HL-60/S4 (cell line): ENCODE results near the gene ARHGAP33.
"Not testable (repeated sequence)": the region's sequence is repeated elsewhere in the genome, so short reads cannot be mapped to it uniquely, and the experiment has no call there.

Source experiments
- in situ Hi-C: fragments of 300-500 bp; cut with MboI; formaldehyde crosslinking; loops from 2 replicates; pipeline ENCODE4 v1.14.3; 2022; ENCODE audit warnings: low sequenced_read_pairs

The ARHGAP33 gene

GRCh38 chr19:35790981-35791813 is 15.8 kb downstream of the ARHGAP33 start:
- in situ Hi-C loops = no loop called here

DNA sequence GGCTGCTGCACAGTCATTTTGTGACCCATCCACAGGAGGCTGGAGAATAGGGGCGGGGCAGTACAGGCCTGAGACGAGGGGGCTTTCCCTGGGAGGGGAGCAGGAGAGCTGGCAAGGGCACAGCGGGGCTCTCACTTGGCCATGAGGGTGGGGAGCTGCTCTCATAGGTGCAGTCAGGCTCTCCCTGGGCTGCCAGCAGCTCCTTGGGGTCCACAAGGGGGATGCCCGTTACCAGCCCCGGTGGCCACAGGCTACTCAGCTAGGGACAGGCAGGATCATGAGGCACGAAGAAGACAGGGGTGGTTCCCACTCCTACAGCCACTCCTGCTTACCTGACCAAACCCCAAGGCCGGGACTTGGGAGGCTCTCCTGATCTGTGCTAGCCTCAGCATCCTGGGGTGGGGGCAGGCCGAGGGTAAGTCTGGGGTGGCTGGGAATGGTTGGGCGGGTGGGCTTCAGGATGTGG is 16.5 kb downstream of the ARHGAP33 start:
- in situ Hi-C loops = no loop called here

DNA sequence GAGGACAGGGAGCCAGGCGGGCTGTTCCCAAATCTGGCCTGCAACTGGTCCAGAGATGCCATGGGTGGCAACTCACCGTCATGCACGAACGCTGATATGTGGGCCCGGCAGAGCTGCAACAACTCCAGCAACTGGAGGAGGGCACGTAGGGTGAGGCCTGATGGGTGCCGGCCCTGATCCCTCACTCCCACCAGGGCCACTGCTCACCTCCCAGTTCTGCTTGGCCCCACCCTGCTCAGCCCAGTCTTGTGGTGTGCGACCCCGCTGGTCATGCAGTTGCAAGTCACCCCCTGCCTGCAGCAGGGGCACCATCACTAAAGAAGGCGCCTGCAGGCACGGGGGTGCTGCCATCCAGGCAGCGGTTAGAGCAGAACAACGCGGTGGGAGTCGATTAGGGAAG is 16.9 kb downstream of the ARHGAP33 start:
- in situ Hi-C loops = no loop called here

DNA sequence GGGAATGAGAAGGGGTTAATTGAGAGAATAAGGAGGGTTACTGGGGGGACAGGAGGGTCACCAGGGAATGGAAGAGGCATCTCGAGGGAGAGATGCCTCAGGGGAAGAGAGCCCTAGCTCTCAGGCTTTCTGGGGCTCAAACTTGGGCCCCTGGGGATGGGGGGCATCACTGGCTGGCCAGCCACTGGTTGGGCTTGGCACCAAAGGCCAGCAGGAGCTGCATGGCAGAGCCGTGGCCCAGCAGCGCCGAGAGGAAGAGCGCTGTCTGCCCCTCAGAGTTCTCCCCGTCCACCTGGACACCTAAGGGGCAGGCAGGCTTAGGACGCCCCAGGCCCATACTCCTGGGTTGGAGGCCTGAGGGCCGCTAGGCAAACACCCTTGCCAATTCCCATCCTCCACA is 17.5 kb downstream of the ARHGAP33 start:
- in situ Hi-C loops = no loop called here

- in situ Hi-C loops = no loop called here
Measured at GRCh38 chr19:35793381-35794165, 18.2 kb downstream of the ARHGAP33 start.

GRCh38 chr19:35795564-35795963 is 20.2 kb downstream of the ARHGAP33 start:
- in situ Hi-C loops = not testable (repeated sequence)

- in situ Hi-C loops = no loop called here
Measured at GRCh38 chr19:35796645-35797542, 21.5 kb downstream of the ARHGAP33 start.

GRCh38 chr19:35797663-35798062 is 22.3 kb downstream of the ARHGAP33 start:
- in situ Hi-C loops = no loop called here

DNA sequence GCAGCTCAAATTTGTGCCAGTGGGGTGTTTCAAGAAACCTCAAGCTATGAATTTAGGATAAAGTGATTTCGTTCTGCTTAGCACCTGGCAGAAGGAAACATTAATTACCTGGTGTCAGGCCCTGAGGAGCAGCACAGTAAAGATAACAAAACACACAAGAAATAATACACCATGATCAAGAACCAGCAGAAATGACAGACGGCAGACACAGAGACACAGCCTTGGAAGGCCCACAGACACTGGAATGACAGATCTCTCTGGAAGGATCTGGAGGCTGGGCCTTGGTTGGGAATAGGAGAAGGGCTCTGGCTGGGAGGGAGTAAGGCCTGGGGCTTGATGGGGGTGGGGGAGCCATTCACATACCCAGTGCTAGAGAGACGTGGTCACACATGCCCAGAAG is 26.5 kb downstream of the ARHGAP33 start:
- in situ Hi-C loops = no loop called here

GRCh38 chr19:35805526-35806102 is 30.2 kb downstream of the ARHGAP33 start:
- in situ Hi-C loops = no loop called here

DNA sequence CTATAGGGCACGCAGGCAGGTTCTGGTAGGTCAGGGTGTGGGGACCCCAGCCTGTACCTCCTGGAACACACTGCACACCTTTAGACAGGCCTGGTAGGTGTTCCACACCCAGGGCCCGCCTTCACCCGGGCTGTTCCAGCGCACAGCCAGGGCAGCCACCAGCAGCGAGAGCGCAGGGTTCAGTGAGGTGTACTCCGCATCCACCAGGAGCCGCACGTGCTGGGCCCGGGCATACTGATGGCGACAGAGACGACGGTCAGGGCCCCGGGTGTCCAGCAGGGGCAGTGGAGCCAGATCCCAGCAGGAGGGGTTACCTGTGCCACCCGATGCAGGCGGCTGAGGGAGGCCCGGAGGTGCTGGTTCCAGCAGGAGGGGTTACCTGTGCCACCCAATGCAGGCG is 31.2 kb downstream of the ARHGAP33 start:
- in situ Hi-C loops = no loop called here

DNA sequence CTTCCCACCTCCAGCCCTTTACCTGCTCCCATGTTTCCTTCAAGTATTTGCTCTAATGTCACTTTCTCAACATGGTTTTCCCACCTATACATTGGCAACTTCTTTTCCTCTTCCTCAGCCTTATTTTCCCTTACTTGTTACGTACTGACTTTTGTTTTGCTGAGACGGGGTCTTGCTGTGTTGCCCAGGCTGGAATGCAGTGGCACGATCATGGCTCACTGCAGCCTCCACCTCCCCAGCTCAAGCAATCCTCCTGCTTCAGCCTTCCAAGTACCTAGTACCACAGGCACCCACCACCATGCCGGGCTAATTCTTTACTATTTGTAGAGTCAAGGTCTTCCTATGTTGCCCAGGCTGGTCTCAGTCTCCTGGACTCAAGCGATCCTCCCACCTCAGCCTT is 32.3 kb downstream of the ARHGAP33 start:
- in situ Hi-C loops = no loop called here

DNA sequence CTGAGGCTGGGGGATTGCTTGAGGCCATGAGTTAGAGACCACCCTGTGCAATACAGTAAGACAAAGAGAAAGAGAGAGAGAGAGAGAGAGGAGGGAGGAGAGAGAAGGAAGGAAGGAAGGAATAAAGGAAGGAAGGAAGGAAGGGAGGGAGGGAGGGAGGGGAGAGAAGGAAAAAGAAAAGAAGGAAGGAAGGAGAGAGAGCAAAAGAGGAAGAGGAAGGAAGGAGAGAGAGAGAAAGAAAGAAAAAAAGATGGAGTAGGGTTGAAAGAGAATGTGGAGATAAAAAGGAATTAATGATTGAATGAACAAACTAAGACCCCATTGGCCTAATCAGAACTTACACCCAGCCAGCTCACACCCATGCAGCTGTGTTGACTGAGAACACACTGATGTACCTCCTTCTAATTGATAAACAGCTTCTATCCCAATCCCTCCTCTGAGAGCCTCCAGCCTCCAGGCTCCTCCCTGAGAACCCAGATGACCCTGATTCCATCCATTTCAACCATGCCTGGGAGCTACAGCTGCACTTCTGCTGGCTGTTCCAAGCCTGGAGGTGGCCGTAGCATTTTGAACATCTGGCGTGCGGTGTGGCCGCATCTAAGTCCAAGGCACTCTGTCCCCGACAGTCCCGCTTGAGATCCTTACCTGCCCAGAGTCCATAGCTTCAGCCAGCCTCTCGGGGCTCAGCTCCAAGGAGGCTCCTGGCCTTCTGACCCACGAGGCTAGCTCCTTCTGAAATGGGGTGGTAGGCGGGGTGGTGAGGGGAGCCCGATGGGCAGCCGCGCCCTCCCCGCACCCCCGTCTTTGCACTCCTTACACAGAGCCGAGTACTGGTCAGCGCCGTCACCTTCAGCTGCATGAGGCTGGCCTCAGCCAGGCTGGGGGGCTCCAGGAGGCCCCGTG is 36.2 kb downstream of the ARHGAP33 start:
- in situ Hi-C loops = no loop called here

- in situ Hi-C loops = no loop called here
Measured at GRCh38 chr19:35812220-35813042, 37.1 kb downstream of the ARHGAP33 start, which contains the start of gene PRODH2. PRODH2 (minus strand) TSS chr19:35812845; CDS start chr19:35812805, 40 bp downstream.

DNA sequence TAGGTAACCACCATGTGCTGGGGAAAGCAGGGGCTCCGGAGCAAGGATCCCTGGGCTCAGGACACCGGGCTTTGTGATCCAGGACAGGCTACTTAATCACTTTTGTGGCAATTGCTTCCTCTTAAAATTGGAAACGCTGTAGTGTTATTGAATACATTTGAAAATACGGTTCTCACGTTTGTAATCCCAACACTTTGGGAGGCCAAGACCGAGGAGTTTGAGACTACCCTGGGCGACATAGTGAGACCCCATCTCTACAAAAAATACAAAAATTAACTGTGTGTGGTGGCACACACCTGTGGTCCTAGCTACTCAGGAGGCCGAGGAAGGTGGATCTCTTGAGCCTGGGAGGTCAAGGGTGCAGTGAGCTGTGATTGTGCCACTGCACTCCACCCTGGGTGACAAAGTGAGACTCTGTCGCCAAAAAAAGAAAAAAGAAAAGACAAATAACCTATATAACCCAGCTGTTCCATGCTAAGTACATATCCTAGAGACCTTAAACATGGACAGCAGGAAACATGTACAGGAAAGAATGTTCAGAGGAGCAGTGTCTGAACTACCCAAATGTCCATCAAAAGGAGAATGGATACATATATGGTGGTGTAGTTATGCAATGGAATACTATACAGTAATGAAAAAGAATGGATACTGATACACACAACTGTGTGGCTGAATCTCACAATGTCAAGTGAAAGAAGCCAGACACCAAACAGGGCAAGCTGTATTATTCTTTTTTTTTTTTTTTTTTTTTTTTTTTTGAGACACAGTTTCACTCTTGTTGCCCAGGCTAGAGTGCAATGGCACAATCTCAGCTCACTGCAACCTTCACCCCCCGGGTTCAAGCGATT is 37.9 kb downstream of the ARHGAP33 start:
- in situ Hi-C loops = no loop called here

DNA sequence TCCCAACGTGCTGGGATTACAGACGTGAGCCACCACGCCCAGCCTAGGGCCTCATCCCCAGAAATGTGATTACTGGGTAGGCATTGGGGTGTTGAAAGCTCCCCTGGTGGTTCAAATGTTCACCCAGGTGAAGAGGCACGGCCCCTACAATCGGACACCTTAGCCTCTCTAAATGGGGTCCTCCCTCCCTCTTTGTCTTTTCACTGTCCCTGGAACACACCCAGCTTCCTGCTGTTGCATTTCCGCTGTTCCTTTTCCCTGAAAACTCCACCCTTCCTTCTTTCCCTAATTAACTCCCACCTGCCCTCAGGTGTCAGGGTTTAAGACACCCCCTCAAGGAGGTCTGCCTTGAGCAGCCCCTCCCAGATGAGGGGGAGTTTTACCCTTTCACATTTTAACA is 40.9 kb downstream of the ARHGAP33 start:
- in situ Hi-C loops = no loop called here

DNA sequence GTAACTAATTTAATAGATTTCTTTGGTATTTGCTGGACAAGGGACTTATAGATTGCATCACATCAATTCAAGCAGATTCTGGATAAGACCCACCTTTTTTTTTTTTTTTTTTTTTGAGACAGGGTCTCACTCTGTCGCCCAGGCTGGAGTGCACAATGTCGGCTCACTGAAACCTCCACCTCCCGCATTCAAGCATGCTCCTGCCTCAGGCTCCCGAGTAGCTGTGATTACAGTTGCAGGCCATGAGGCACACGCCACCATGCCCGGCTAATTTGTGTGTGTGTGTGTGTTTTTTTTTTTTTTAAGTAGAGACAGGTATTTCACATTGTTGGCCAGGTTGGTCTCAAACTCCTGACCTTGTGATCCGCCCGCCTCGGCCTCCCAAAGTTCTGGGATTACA is 41.5 kb downstream of the ARHGAP33 start:
- in situ Hi-C loops = no loop called here

DNA sequence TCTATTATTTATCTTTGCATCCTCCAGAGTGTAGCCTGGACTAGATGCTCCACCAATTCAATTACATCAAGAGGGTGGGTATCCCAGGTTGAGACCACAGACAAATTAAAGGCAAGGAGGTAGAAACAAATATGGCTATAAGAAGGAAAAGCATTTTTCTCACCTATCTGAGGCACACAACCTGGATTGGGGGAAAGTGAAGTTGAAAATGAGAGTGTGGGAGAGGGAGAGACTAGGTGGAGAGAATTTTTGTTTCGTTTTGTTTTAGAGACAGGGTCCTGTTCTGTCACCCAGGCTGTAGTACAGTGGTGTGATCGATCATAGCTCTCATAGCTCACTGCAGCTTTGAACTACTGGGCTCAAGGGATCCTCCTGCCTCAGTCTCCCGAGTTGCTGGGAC is 43.1 kb downstream of the ARHGAP33 start:
- in situ Hi-C loops = no loop called here
